ENCODE results near the gene DSE. TPM values are rescaled to one million over a fixed set of nuclear protein-coding genes. Genes with fewer than 3 reads are reported as not detected.

The DSE gene
- total RNA-seq, 4 donors from 2014 or later = 29.0 to 50.4 (median 38.7) TPM

GRCh38 chr6:116456927-116457326 is 86.2 kb downstream of the DSE start:
- TF ChIP-seq CTCF (IDR thresholded peaks at IDR 0.05) (no peak), POLR2A (IDR thresholded peaks at IDR 0.05) (no peak)
- 72 to 77% methylated on average over 2 of the region's 2 CpGs for WGBS, 2 donors

GRCh38 chr6:116458264-116458663 is 87.5 kb downstream of the DSE start:
- WGBS, 2 donors = 91 to 92% methylated on average over 9 of the region's 9 CpGs
- no peak for DNase-seq (ENCODE audit: low spot score in 2 of 2)
- TF ChIP-seq POLR2A (IDR thresholded peaks at IDR 0.05) (no peak), CTCF (IDR thresholded peaks at IDR 0.05) (no peak)
- intact Hi-C loops (cut with DNase I; ENCODE audit: low total_unique reads) = no loop called here
- H3K4me3 ChIP-seq (ENCODE audit: low read depth, poor library complexity, severe bottlenecking) = no peak overlapping the region

More at GRCh38 chr6:116456927-116457326, 86.2 kb downstream of the DSE start:
- no peak for DNase-seq (ENCODE audit: low spot score in 2 of 2)
- H3K4me3 ChIP-seq (ENCODE audit: low read depth, poor library complexity, severe bottlenecking) = no peak overlapping the region
- intact Hi-C loops (cut with DNase I; ENCODE audit: low total_unique reads) = no loop called here

- DNase-seq (ENCODE audit: low spot score in 2 of 2) = no peak
- intact Hi-C loops (cut with DNase I; ENCODE audit: low total_unique reads) = no loop called here
- TF ChIP-seq CTCF (IDR thresholded peaks at IDR 0.05) (no peak), POLR2A (IDR thresholded peaks at IDR 0.05) (no peak)
- H3K4me3 ChIP-seq (ENCODE audit: low read depth, poor library complexity, severe bottlenecking) = no peak overlapping the region
- 93 to 94% methylated on average over 4 of the region's 4 CpGs for WGBS, 2 donors
Observed at GRCh38 chr6:116459927-116460326, 89.2 kb downstream of the DSE start.

GRCh38 chr6:116461331-116461931 is 90.7 kb downstream of the DSE start, which contains the start of gene CALHM6:
CALHM6 (plus strand) TSS chr6:116461375; CDS start chr6:116461930, 555 bp downstream.
- H3K4me3 ChIP-seq (ENCODE audit: low read depth, poor library complexity, severe bottlenecking) = peak within 1 kb of the TSS; percentile 10
- intact Hi-C loops (cut with DNase I; ENCODE audit: low total_unique reads) = no loop called here
- no peak for DNase-seq (ENCODE audit: low spot score in 2 of 2)
- TF ChIP-seq POLR2A (IDR thresholded peaks at IDR 0.05) = no peak
- no peak for TF ChIP-seq CTCF (IDR thresholded peaks at IDR 0.05)
- WGBS, 2 donors = 40 to 46% methylated on average over 13 of the region's 13 CpGs

GRCh38 chr6:116461932-116462885 is 91.5 kb downstream of the DSE start:
- TF ChIP-seq CTCF (IDR thresholded peaks at IDR 0.05) = no peak
- no peak for TF ChIP-seq POLR2A (IDR thresholded peaks at IDR 0.05)
- DNase-seq (ENCODE audit: low spot score in 2 of 2) = no peak
- 11 to 16% methylated on average over 54 to 78 of the region's 84 CpGs for WGBS, 2 donors
- peak overlapping the region; percentile 10 for H3K4me3 ChIP-seq (ENCODE audit: low read depth, poor library complexity, severe bottlenecking)
- intact Hi-C loops (cut with DNase I; ENCODE audit: low total_unique reads) = no loop called here
